H1 (cell line): ENCODE results near the gene RIN2. TPM values are rescaled to one million over a fixed set of nuclear protein-coding genes. Genes with fewer than 3 reads are reported as not detected.

Experiments used
- CTCF ChIA-PET: fragments of 300-600 bp; sonication (Branson Sonifier 250); formaldehyde crosslinking; loops from one replicate; lab custom pipeline; 2021; ENCODE audit not compliant: partially characterized antibody; lab: Charles Lee
- POLR2A ChIA-PET: fragments of 300-600 bp; sonication (Branson Sonifier 250); formaldehyde crosslinking; loops from one replicate; lab custom pipeline; 2021; ENCODE audit warnings: inconsistent platforms; ENCODE audit not compliant: partially characterized antibody; lab: Charles Lee
- DNase-seq, 2 experiments: peaks; one replicate each; pipeline versions ENCODE4 v3.0.0 to v3.0.0-alpha.2; 2010 to 2022; ENCODE audit warnings: low spot score in 2 of 2, low read depth in 1 of 2, mixed read lengths in 1 of 2
- FAIRE-seq: peaks from 2 replicates; lab custom pipeline; 2011; peaks lifted over from hg19 to GRCh38; lab: Jason Lieb, UNC
- H2AFZ ChIP-seq: 2 replicates; pipeline ENCODE4 v1.8.1; 2012; ENCODE audit warnings: low read length, inconsistent platforms
- H2AK5ac ChIP-seq: 2 replicates; pipeline ENCODE4 v1.6.1; 2013; ENCODE audit warnings: low read depth, low read length
- H2BK120ac ChIP-seq: replicated peaks from 2 replicates; pipeline ENCODE3; 2013; ENCODE audit warnings: low read depth, low read length, inconsistent platforms
- H2BK12ac ChIP-seq: 2 replicates; pipeline ENCODE4 v1.6.1; 2013; ENCODE audit warnings: low read depth, low read length
- H2BK15ac ChIP-seq: 2 replicates; pipeline ENCODE4 v1.6.1; 2013; ENCODE audit warnings: low read length
- H2BK20ac ChIP-seq: 2 replicates; pipeline ENCODE4 v1.6.1; 2013; ENCODE audit warnings: low read length
- H2BK5ac ChIP-seq: 2 replicates; pipeline ENCODE4 v1.6.1; 2013; ENCODE audit warnings: low read depth, low read length
- H3K14ac ChIP-seq: 2 replicates; pipeline ENCODE4 v1.6.1; 2013; ENCODE audit warnings: inconsistent platforms; ENCODE audit not compliant: insufficient read length
- H3K18ac ChIP-seq: 2 replicates; pipeline ENCODE4 v1.6.1; 2013; ENCODE audit warnings: low read length; ENCODE audit errors: extremely low read depth
- H3K23ac ChIP-seq: 2 replicates; pipeline ENCODE4 v1.6.1; 2013; ENCODE audit warnings: inconsistent platforms; ENCODE audit not compliant: insufficient read length
- H3K23me2 ChIP-seq: 2 replicates; pipeline ENCODE4 v1.6.1; 2013; ENCODE audit warnings: low read depth, low read length
- H3K27ac ChIP-seq: 2 replicates; pipeline ENCODE4 v1.6.1; 2011; ENCODE audit warnings: low read depth, low read length, inconsistent platforms
- H3K27me3 ChIP-seq, 4 experiments: replicated peaks in 1 of 4; 1 replicate in 1 of 4; 2 replicates in 3 of 4; pipeline versions ENCODE4 v1.6.1 to v1.8.1; 2011 to 2013; ENCODE audit warnings: low read length in 3 of 4, mild to moderate bottlenecking in 3 of 4, inconsistent platforms in 2 of 4, mixed read lengths in 2 of 4, moderate library complexity in 1 of 4; ENCODE audit not compliant: control insufficient read depth in 3 of 4, insufficient read depth in 3 of 4; ENCODE audit errors: extremely low read depth in 1 of 4
- H3K36me3 ChIP-seq, 4 experiments: 2 replicates each; pipeline versions ENCODE4 v1.6.1 to v1.8.1; 2011 to 2013; ENCODE audit warnings: mild to moderate bottlenecking in 4 of 4, low read length in 3 of 4, moderate library complexity in 2 of 4, control low read depth in 1 of 4, inconsistent platforms in 1 of 4; ENCODE audit not compliant: insufficient read depth in 4 of 4, control insufficient read depth in 2 of 4
- H3K4ac ChIP-seq: replicated peaks from 2 replicates; pipeline ENCODE3; 2013; ENCODE audit warnings: low read length, low read depth, mixed read lengths, inconsistent platforms; ENCODE audit not compliant: insufficient read length
- H3K4me1 ChIP-seq, 4 experiments: replicated peaks in 1 of 4; 1 replicate in 1 of 4; 2 replicates in 3 of 4; pipeline versions ENCODE4 v1.6.1 to v1.8.1; 2011 to 2013; ENCODE audit warnings: low read length in 3 of 4, inconsistent platforms in 2 of 4, mixed read lengths in 1 of 4; ENCODE audit not compliant: insufficient read depth in 4 of 4, control insufficient read depth in 3 of 4
- H3K4me2 ChIP-seq, 2 experiments: 2 replicates each; pipeline versions ENCODE4 v1.6.1 to v1.8.1; 2011 to 2013; ENCODE audit warnings: low read depth in 2 of 2, low read length in 2 of 2, control low read depth in 1 of 2, inconsistent platforms in 1 of 2, mild to moderate bottlenecking in 1 of 2; ENCODE audit not compliant: insufficient read depth in 1 of 2
- H3K4me3 ChIP-seq, 4 experiments: fragments of 200-600, 300-600 bp in 1 of 4; sonication (generic), shearing (Covaris generic), sonication (Bioruptor Twin) in 1 of 4; 2 replicates each; pipeline versions ENCODE4 v1.5.1 to v1.8.1; 2011 to 2016; ENCODE audit warnings: low read length in 4 of 4, low read depth in 3 of 4, control low read depth in 2 of 4, inconsistent platforms in 2 of 4, mild to moderate bottlenecking in 2 of 4, mixed read lengths in 1 of 4, moderate library complexity in 1 of 4; ENCODE audit not compliant: insufficient read depth in 2 of 4; ENCODE audit errors: extremely low read depth in 1 of 4
- H3K56ac ChIP-seq: replicated peaks from 2 replicates; pipeline ENCODE3; 2013; ENCODE audit warnings: low read depth, mild to moderate bottlenecking, mixed read lengths, low read length, inconsistent platforms; ENCODE audit not compliant: insufficient read length
- H3K79me1 ChIP-seq: 2 replicates; pipeline ENCODE4 v1.6.1; 2013; ENCODE audit warnings: low read depth, low read length, control low read depth
- H3K79me2 ChIP-seq, 2 experiments: 2 replicates each; pipeline versions ENCODE4 v1.6.1 to v1.8.1; 2012 to 2013; ENCODE audit warnings: low read length in 2 of 2, mild to moderate bottlenecking in 2 of 2, inconsistent platforms in 1 of 2; ENCODE audit not compliant: insufficient read depth in 2 of 2, control insufficient read depth in 1 of 2
- H3K9ac ChIP-seq, 4 experiments: replicated peaks in 1 of 4; 1 replicate in 1 of 4; 2 replicates in 3 of 4; pipeline versions ENCODE4 v1.6.1 to v1.8.1; 2011 to 2013; ENCODE audit warnings: low read depth in 3 of 4, low read length in 3 of 4, control low read depth in 2 of 4, mild to moderate bottlenecking in 2 of 4, moderate library complexity in 2 of 4, inconsistent platforms in 1 of 4; ENCODE audit errors: extremely low read depth in 1 of 4
- H3K9me3 ChIP-seq, 2 experiments: 2 replicates each; pipeline versions ENCODE4 v1.6.1 to v1.8.1; 2012 to 2013; ENCODE audit warnings: mild to moderate bottlenecking in 2 of 2, moderate library complexity in 2 of 2, control low read depth in 1 of 2, inconsistent platforms in 1 of 2, low read depth in 1 of 2, low read length in 1 of 2, mixed read lengths in 1 of 2; ENCODE audit not compliant: insufficient read depth in 2 of 2
- H4K20me1 ChIP-seq, 2 experiments: replicated peaks in 1 of 2; 2 replicates each; pipeline versions ENCODE3 to v1.8.1; 2011 to 2013; ENCODE audit warnings: inconsistent platforms in 2 of 2, low read length in 2 of 2, mild to moderate bottlenecking in 1 of 2; ENCODE audit not compliant: insufficient read depth in 2 of 2, control insufficient read depth in 1 of 2
- H4K5ac ChIP-seq: 2 replicates; pipeline ENCODE4 v1.6.1; 2013; ENCODE audit warnings: low read length, low read depth, mixed read lengths, inconsistent platforms; ENCODE audit not compliant: insufficient read length
- H4K8ac ChIP-seq: 2 replicates; pipeline ENCODE4 v1.8.0; 2013; ENCODE audit warnings: mild to moderate bottlenecking, moderate library complexity, low read length, inconsistent platforms; ENCODE audit not compliant: insufficient read depth; ENCODE audit errors: extremely low read depth
- H4K91ac ChIP-seq: replicated peaks from 2 replicates; pipeline ENCODE3; 2013; ENCODE audit warnings: low read length, mixed read lengths, inconsistent platforms; ENCODE audit not compliant: insufficient read length
- BACH1 ChIP-seq: IDR thresholded peaks from 2 replicates; pipeline ENCODE4 v1.6.1; 2012; ENCODE audit warnings: low read length, improper control_type of control experiment
- NRF1 ChIP-seq: IDR thresholded peaks from 2 replicates; pipeline ENCODE4 v1.6.1; 2011; ENCODE audit warnings: mild to moderate bottlenecking, low read depth, low read length, improper control_type of control experiment
- PHF8 ChIP-seq: fragments of 200-600 bp; sonication (generic); conservative IDR thresholded peaks from 2 replicates; pipeline ENCODE4 v1.7.1; 2012; ENCODE audit warnings: low read depth, mild to moderate bottlenecking, inconsistent platforms, low read length, moderate library complexity
- SAP30 ChIP-seq: fragments of 300-600 bp; sonication (generic); IDR thresholded peaks from 2 replicates; pipeline ENCODE4 v1.7.1; 2012; ENCODE audit warnings: low read length, moderate library complexity, mild to moderate bottlenecking, inconsistent platforms; ENCODE audit not compliant: insufficient read depth, insufficient replicate concordance
- SP4 ChIP-seq: IDR thresholded peaks from 2 replicates; pipeline ENCODE4 v1.6.1; 2012; ENCODE audit warnings: low read length, inconsistent platforms
- SRF ChIP-seq: IDR thresholded peaks from 2 replicates; pipeline ENCODE4 v1.6.1; 2011; ENCODE audit warnings: mild to moderate bottlenecking, low read depth, low read length, moderate library complexity
- TEAD4 ChIP-seq: IDR thresholded peaks from 2 replicates; pipeline ENCODE4 v1.6.1; 2012; ENCODE audit warnings: low read depth, low read length, inconsistent platforms, mixed read lengths
- YY1 ChIP-seq: IDR thresholded peaks from 2 replicates; pipeline ENCODE4 v1.6.1; 2011; ENCODE audit warnings: low read depth, mild to moderate bottlenecking, low read length
- WGBS, 2 experiments: shearing (Covaris generic) in 1 of 2; methylation state at CpG; one replicate each; pipeline versions ENCODE4 v1.1.6 to v1.1.7; 2013 to 2015; ENCODE audit warnings: low lambda C conversion rate in 2 of 2, mixed read lengths in 2 of 2, inconsistent platforms in 1 of 2, low coverage in 1 of 2, missing lambda C conversion rate in 1 of 2; ENCODE audit not compliant: insufficient replicate concordance in 2 of 2, insufficient coverage in 1 of 2, insufficient read length in 1 of 2; ENCODE audit errors: extremely low coverage in 1 of 2, missing lambda C conversion rate in 1 of 2; 5-methylcytosine and 5-hydroxymethylcytosine counted together
- polyA plus RNA-seq, 7 experiments: library from polyadenylated mRNA; depleted of rRNA in 3 of 7; stranded (reverse) in 5 of 7; unstranded in 2 of 7; fragments of >200 nt in 5 of 7; fragments of 200-250 nt in 2 of 7; gene quantifications; 1 replicate in 5 of 7; 2 replicates in 1 of 7; 4 replicates in 1 of 7; pipeline versions ENCODE4 v1.2.1 to v1.2.3, GENCODE V29; 2011 to 2013; ENCODE audit warnings: missing spikeins in 2 of 7, mixed read lengths in 2 of 7
- total RNA-seq: library from RNA; stranded (reverse); fragmentation: NEBNext Ultra II Directional; extraction: Animal tissue kit (Norgen Biotek cat#: 25700); gene quantifications from 2 replicates; pipeline ENCODE4 v1.2.1, GENCODE V29; 2021
- TF ChIP-seq, protein P1 (sequence below): IDR thresholded peaks from 2 replicates; pipeline ENCODE4 v1.6.1; 2011; ENCODE audit warnings: low read depth, mild to moderate bottlenecking, low read length; ENCODE audit not compliant: insufficient read depth

The RIN2 gene
- total and polyA plus RNA-seq, 2 of the 8 experiments (the other 6 are each of a cell fraction or from before 2014, with no cell fraction given) = 0.20 to 1.3 TPM

DNA sequence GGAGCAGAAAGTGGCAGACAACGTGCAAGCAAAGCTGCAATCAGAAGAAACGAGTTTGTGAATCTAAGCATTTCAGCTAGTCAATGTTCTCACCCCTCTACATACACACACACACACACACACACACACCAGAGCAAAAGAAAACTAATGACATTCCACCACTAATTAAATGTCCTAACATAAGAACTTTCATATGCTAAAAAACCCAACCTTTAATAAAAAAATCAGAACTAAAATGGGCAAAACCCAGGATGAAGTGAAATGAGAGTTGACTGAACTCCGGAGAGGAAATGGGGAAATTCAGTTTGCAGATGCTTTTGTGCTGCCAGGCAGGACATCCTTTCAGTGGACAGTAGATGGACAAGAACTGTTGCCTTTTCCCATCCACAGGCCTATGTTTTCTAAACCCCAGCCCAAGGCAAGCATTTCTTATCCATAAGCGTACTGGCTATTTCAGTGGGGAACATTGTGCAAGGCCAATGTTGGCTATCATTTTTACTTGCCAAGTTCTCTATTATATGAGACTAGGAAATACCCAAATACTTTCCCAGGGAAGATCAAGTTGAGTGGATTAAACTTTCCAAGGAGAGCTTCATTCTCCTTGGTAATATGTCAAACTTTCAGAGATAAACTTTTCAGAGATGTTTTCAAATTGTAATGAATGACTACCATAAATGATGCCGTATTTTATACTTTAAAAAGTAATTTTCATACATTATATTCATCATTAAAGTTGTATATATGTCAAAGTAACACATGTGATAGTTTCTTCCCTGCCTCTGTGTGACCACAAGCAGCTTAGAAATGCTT is 27.3 kb downstream of the RIN2 start:
- H4K91ac ChIP-seq = no peak overlapping the region
- CTCF ChIA-PET = interaction anchor here (0.6 to 3.0 kb wide), 24 partner anchors 9 to 1856 kb away, joined by 3 to 13 read pairs (median 3); partner anchors contain the start of genes CFAP61 and CRNKL1
- no peak overlapping the region for H3K14ac ChIP-seq
- H4K8ac ChIP-seq = no peak overlapping the region
- POLR2A ChIA-PET = interaction anchor here (1.0 kb wide), 1 partner anchor 10 kb away, joined by 3 read pairs; no protein-coding TSS in a partner anchor
- DNase-seq (no peak), FAIRE-seq (no peak)
- no peak overlapping the region for H2BK120ac ChIP-seq
- H3K18ac ChIP-seq = no peak overlapping the region
- H3K9me3 ChIP-seq = no peaks in the 10 kb centered on the region
- no peak overlapping the region for H4K5ac ChIP-seq
- no peak overlapping the region for H2BK15ac ChIP-seq
- H2AFZ ChIP-seq = no peak overlapping the region
- peaks cover 0 to 5% (median 2%) of the 10 kb centered on the region in 4 experiments; a peak in 5 of 7 replicates for H3K4me1 ChIP-seq
- no peak overlapping the region for H3K9ac ChIP-seq
- H3K79me2 ChIP-seq = no peaks in the 10 kb centered on the region
- H3K56ac ChIP-seq = no peak overlapping the region
- H3K4me2 ChIP-seq = no peak overlapping the region
- H3K4me3 ChIP-seq = no peak overlapping the region
- no peak overlapping the region for H3K4ac ChIP-seq
- no peaks in the 10 kb centered on the region for H3K27me3 ChIP-seq
- no peak overlapping the region for H2AK5ac ChIP-seq
- H3K36me3 ChIP-seq = no peaks in the 10 kb centered on the region
- H2BK20ac ChIP-seq = no peak overlapping the region
- H3K23ac ChIP-seq = no peak overlapping the region
- no peaks in the 10 kb centered on the region for H3K79me1 ChIP-seq
- no peaks in the 10 kb centered on the region; the same call in 1 of the 2 replicates for H3K23me2 ChIP-seq
- TF ChIP-seq NRF1 = no peak
- TF ChIP-seq YY1 = no peak
- no peak for TF ChIP-seq SP4
- no peak for TF ChIP-seq TEAD4
- no peak for TF ChIP-seq BACH1
- TF ChIP-seq PHF8 = no peak
- TF ChIP-seq, protein P1, sequence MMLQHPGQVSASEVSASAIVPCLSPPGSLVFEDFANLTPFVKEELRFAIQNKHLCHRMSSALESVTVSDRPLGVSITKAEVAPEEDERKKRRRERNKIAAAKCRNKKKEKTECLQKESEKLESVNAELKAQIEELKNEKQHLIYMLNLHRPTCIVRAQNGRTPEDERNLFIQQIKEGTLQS = no peak
- no peak for TF ChIP-seq SRF
- no peak for TF ChIP-seq SAP30
- no peak overlapping the region for H2BK12ac ChIP-seq
- no peak overlapping the region for H2BK5ac ChIP-seq
- no peak overlapping the region for H3K27ac ChIP-seq
- no peaks in the 10 kb centered on the region for H4K20me1 ChIP-seq
- WGBS, 2 experiments = 57% methylated on average over 5 of the region's 5 CpGs; no CpG with 5 or more reads in 1 of the 2 experiments
